Loucy (cell line): Measurements from ENCODE around the gene CKS1B.

Experiments used
- H2AFZ ChIP-seq: fragments of 200-600 bp; sonication (generic); 2 replicates; pipeline ENCODE4 v1.6.0; 2016; ENCODE audit warnings: antibody characterized with exemption, mild to moderate bottlenecking, low read length, moderate library complexity
- H3F3A ChIP-seq: fragments of 200-600 bp; 2 replicates; pipeline ENCODE4 v1.6.0; 2016; ENCODE audit warnings: antibody characterized with exemption, low read depth, mild to moderate bottlenecking
- H3K27me3 ChIP-seq: fragments of 200-600 bp; sonication (generic); 2 replicates; pipeline ENCODE4 v1.6.1; 2014; ENCODE audit warnings: low read length, mild to moderate bottlenecking; ENCODE audit not compliant: insufficient read depth, poor library complexity, severe bottlenecking
- H3K36me3 ChIP-seq: fragments of 200-600 bp; sonication (generic); 2 replicates; pipeline ENCODE4 v1.6.1; 2016; ENCODE audit warnings: low read length; ENCODE audit not compliant: insufficient read depth
- H3K4me1 ChIP-seq: fragments of 200-600 bp; sonication (generic); 2 replicates; pipeline ENCODE4 v1.5.1; 2014; ENCODE audit warnings: low read length, mild to moderate bottlenecking; ENCODE audit not compliant: insufficient read depth, poor library complexity, severe bottlenecking
- H3K4me2 ChIP-seq: fragments of 200-600 bp; sonication (generic); 2 replicates; pipeline ENCODE4 v1.6.0; 2014; ENCODE audit warnings: antibody characterized with exemption, low read length, low read depth, mild to moderate bottlenecking; ENCODE audit not compliant: poor library complexity, severe bottlenecking
- H3K4me3 ChIP-seq: fragments of 200-600 bp; sonication (generic); 2 replicates; pipeline ENCODE4 v1.5.1; 2014; ENCODE audit warnings: low read length, mild to moderate bottlenecking, mixed read lengths; ENCODE audit not compliant: poor library complexity, severe bottlenecking
- H3K79me2 ChIP-seq: fragments of 200-600 bp; sonication (generic); 2 replicates; pipeline ENCODE4 v1.6.1; 2014; ENCODE audit warnings: low read length; ENCODE audit not compliant: insufficient read depth
- H3K9ac ChIP-seq: fragments of 200-600 bp; sonication (generic); 2 replicates; pipeline ENCODE4 v1.6.0; 2014; ENCODE audit warnings: mild to moderate bottlenecking, low read depth, low read length, moderate library complexity; ENCODE audit not compliant: poor library complexity, severe bottlenecking
- H3K9me2 ChIP-seq: fragments of 200-600 bp; sonication (generic); replicated peaks from 2 replicates; pipeline ENCODE4 v1.6.1; 2016; ENCODE audit warnings: low read depth, low read length, mixed read lengths
- H3K9me3 ChIP-seq: fragments of 200-600 bp; sonication (generic); 2 replicates; pipeline ENCODE4 v1.6.1; 2014; ENCODE audit warnings: mild to moderate bottlenecking, antibody characterized with exemption, low read length, low read depth; ENCODE audit not compliant: insufficient read depth
- H4K20me1 ChIP-seq: fragments of 200-600 bp; sonication (generic); 2 replicates; pipeline ENCODE4 v1.6.0; 2014; ENCODE audit warnings: antibody characterized with exemption, low read length, mild to moderate bottlenecking; ENCODE audit not compliant: insufficient read depth, poor library complexity, severe bottlenecking
- EZH2phosphoT487 ChIP-seq: fragments of 200-600 bp; IDR thresholded peaks from 2 replicates; pipeline ENCODE4 v1.6.1; 2018; ENCODE audit warnings: antibody characterized with exemption, mild to moderate bottlenecking, moderate library complexity, borderline replicate concordance
- TF ChIP-seq, protein P1 (sequence below): fragments of 200-600 bp; sonication (generic); conservative IDR thresholded peaks from 2 replicates; pipeline ENCODE4 v1.5.1; 2014; ENCODE audit warnings: mild to moderate bottlenecking, antibody characterized with exemption, low read length

CKS1B gene

DNA sequence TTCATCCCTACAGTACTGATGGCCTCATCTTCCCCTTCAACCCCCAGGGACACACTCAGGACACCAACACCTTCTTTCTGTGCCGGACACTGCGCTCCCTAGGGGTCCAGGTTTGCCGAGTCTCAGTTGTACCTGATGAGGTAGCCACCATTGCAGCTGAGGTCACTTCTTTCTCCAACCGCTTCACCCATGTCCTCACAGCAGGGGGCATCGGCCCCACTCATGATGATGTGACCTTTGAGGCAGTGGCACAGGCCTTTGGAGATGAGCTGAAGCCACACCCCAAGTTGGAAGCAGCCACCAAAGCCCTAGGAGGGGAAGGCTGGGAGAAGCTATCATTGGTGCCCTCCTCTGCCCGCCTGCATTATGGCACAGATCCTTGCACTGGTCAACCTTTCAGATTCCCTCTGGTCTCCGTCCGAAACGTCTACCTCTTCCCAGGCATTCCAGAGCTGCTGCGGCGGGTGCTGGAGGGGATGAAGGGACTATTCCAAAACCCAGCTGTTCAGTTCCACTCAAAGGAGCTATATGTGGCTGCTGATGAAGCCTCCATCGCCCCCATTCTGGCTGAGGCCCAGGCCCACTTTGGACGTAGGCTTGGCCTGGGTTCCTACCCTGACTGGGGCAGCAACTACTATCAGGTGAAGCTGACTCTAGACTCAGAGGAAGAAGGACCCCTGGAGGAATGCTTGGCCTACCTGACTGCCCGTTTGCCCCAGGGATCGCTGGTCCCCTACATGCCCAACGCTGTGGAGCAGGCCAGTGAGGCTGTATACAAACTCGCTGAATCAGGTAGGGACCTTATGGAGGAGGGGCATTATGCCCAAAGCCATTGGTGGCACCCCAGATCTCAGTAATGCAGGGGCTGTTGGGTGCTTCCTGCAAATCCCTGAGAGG lies 13.8 kb downstream of the CKS1B start:
- Histone ChIP-seq H3K79me2 (peaks cover 38% of the 10 kb centered on the region), H3K36me3 (no peaks in the 10 kb centered on the region), H3K4me3 (no peak overlapping the region)

GRCh38 chr1:154989195-154989860 lies 14.8 kb downstream of the CKS1B start:
- H3F3A ChIP-seq, result no peaks in the 10 kb centered on the region
- H2AFZ ChIP-seq, result no peak overlapping the region
- no peak overlapping the region for H3K4me3 ChIP-seq
- no peak overlapping the region for H3K4me2 ChIP-seq
- TF ChIP-seq, protein P1, sequence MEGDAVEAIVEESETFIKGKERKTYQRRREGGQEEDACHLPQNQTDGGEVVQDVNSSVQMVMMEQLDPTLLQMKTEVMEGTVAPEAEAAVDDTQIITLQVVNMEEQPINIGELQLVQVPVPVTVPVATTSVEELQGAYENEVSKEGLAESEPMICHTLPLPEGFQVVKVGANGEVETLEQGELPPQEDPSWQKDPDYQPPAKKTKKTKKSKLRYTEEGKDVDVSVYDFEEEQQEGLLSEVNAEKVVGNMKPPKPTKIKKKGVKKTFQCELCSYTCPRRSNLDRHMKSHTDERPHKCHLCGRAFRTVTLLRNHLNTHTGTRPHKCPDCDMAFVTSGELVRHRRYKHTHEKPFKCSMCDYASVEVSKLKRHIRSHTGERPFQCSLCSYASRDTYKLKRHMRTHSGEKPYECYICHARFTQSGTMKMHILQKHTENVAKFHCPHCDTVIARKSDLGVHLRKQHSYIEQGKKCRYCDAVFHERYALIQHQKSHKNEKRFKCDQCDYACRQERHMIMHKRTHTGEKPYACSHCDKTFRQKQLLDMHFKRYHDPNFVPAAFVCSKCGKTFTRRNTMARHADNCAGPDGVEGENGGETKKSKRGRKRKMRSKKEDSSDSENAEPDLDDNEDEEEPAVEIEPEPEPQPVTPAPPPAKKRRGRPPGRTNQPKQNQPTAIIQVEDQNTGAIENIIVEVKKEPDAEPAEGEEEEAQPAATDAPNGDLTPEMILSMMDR, result no peak
- no peak for TF ChIP-seq EZH2phosphoT487
- H3K4me1 ChIP-seq, result peaks cover 10% of the 10 kb centered on the region
- H3K9me2 ChIP-seq, result no peaks in the 10 kb centered on the region
- H4K20me1 ChIP-seq, result peaks cover 2% of the 10 kb centered on the region
- peaks cover 28% of the 10 kb centered on the region; the same call in 1 of the 2 replicates for H3K79me2 ChIP-seq
- H3K36me3 ChIP-seq, result no peaks in the 10 kb centered on the region
- no peaks in the 10 kb centered on the region for H3K27me3 ChIP-seq
- no peaks in the 10 kb centered on the region for H3K9me3 ChIP-seq
- no peak overlapping the region for H3K9ac ChIP-seq

More for the DNA sequence above, 13.8 kb downstream of the CKS1B start:
- peaks cover 11% of the 10 kb centered on the region for H3K4me1 ChIP-seq
- no peaks in the 10 kb centered on the region for H3F3A ChIP-seq
- no peak overlapping the region for H2AFZ ChIP-seq
- H3K9me3 ChIP-seq, result no peaks in the 10 kb centered on the region
- no peak overlapping the region for H3K4me2 ChIP-seq
- H3K27me3 ChIP-seq, result no peaks in the 10 kb centered on the region
- peaks cover 2% of the 10 kb centered on the region for H4K20me1 ChIP-seq
- no peaks in the 10 kb centered on the region for H3K9me2 ChIP-seq
- TF ChIP-seq EZH2phosphoT487, result no peak
- TF ChIP-seq, protein P1, result peak; percentile 56
- H3K9ac ChIP-seq, result no peak overlapping the region

DNA sequence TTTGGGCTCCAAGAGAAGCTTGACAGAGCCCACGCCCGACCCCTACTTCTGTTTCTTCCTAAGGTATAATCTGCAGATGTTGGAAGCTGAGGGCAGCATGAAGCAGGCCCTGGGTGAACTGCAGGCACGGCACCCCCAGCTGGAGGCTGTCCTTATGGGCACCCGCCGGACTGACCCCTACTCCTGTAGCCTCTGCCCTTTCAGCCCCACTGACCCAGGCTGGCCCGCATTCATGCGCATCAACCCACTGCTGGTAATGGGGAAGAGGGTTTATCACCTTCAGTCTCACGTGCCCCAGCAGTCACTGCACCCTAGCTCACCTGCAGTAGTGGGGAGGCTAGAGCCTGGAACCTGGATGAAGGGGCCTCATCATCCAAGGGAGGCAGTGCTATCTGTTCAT lies 15.8 kb downstream of the CKS1B start:
- Histone ChIP-seq H2AFZ (no peak overlapping the region), H3F3A (no peaks in the 10 kb centered on the region), H4K20me1 (peaks cover 2% of the 10 kb centered on the region), H3K9me3 (no peaks in the 10 kb centered on the region), H3K4me3 (no peak overlapping the region), H3K4me1 (peaks cover 14% of the 10 kb centered on the region), H3K4me2 (no peak overlapping the region), H3K79me2 (peaks cover 18% of the 10 kb centered on the region; the same call in 1 of the 2 replicates), H3K9ac (no peak overlapping the region), H3K36me3 (no peaks in the 10 kb centered on the region), H3K27me3 (no peaks in the 10 kb centered on the region), H3K9me2 (no peaks in the 10 kb centered on the region)
- TF ChIP-seq, protein P1, result no peak
- no peak for TF ChIP-seq EZH2phosphoT487
